ENCODE results near the gene GLOD4. TPM values are rescaled to one million over a fixed set of nuclear protein-coding genes. Genes with fewer than 3 reads are reported as not detected.

Gene GLOD4
- total RNA-seq, 1 donor from 2014 or later, result 87.0 TPM

DNA sequence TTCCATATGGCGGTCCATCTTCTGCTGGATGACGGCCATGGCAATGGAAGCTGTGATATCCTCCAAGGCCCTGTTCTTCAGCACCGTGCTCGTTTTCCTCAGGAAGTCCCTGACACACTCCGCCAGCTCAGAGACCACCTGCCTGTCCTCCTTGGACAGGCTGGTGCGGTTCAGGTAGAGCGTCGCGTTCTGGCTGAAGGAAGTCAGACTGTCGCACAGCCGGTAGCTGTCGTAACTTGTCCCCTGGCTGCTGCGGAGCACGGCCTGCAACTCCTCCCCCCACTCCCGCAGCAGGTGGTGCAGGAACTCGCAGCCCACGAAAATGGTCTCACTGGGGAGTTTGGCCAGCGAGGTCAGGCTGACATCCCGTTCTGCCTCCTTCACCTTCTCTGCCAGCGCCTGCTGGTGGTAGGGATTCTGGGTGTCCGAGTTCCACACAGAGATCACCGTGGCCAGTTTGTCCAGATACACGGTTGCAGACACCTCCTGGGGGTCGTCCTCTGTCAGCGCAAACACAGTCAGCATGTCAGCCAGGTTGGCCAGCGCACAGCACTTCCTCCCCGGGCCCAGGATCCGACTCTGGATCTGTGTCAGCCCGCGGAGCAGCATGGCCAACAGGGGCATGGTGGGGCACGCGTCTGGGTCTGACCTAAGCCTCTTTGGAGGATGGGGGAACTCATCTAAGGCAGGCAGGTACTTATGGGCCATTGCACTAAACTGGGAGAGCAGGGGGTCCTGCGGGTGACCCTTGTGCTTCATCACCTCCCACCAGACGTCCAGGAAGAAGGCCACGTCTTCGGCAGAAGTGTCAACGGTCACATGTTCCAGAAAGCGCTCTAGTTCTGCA, 35.1 kb downstream of the GLOD4 start:
- Histone ChIP-seq H3K4me3 (ENCODE audit: low read depth, low read length) (no peak overlapping the region), H3K27me3 (ENCODE audit: control insufficient read depth, insufficient read depth, low read length) (no peaks in the 10 kb centered on the region), H3K36me3 (ENCODE audit: control insufficient read depth, insufficient read depth, low read length) (peaks cover 6% of the 10 kb centered on the region)
- DNase-seq (ENCODE audit: low read depth), result no peak
- TF ChIP-seq, protein P1, sequence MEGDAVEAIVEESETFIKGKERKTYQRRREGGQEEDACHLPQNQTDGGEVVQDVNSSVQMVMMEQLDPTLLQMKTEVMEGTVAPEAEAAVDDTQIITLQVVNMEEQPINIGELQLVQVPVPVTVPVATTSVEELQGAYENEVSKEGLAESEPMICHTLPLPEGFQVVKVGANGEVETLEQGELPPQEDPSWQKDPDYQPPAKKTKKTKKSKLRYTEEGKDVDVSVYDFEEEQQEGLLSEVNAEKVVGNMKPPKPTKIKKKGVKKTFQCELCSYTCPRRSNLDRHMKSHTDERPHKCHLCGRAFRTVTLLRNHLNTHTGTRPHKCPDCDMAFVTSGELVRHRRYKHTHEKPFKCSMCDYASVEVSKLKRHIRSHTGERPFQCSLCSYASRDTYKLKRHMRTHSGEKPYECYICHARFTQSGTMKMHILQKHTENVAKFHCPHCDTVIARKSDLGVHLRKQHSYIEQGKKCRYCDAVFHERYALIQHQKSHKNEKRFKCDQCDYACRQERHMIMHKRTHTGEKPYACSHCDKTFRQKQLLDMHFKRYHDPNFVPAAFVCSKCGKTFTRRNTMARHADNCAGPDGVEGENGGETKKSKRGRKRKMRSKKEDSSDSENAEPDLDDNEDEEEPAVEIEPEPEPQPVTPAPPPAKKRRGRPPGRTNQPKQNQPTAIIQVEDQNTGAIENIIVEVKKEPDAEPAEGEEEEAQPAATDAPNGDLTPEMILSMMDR (IDR thresholded peaks at IDR 0.05; ENCODE audit: insufficient read depth, low read length, poor library complexity, severe bottlenecking), result no peak

DNA sequence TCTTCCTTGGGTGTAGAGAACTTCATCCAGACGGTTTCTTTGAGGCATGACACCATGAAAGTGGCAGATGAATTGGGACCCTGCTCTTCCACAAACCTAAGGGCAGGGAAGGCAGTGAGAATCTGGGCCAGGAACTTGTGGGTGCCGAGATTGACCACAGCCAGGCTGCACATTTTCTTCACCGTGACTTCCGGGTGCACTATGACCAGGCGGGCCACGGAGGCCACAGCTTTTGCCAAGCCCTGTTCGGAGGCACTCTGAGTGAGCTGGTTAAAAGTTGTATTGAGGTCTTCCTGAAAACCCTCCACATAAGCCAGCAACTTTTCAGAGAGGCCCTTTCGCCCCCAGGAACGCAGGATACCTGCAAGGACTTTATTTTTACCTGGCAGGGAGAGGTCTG, 35.9 kb downstream of the GLOD4 start:
- peaks cover 6% of the 10 kb centered on the region for H3K36me3 ChIP-seq (ENCODE audit: control insufficient read depth, insufficient read depth, low read length)
- TF ChIP-seq, protein P1 (IDR thresholded peaks at IDR 0.05; ENCODE audit: insufficient read depth, low read length, poor library complexity, severe bottlenecking), result no peak
- no peaks in the 10 kb centered on the region for H3K27me3 ChIP-seq (ENCODE audit: control insufficient read depth, insufficient read depth, low read length)

DNA sequence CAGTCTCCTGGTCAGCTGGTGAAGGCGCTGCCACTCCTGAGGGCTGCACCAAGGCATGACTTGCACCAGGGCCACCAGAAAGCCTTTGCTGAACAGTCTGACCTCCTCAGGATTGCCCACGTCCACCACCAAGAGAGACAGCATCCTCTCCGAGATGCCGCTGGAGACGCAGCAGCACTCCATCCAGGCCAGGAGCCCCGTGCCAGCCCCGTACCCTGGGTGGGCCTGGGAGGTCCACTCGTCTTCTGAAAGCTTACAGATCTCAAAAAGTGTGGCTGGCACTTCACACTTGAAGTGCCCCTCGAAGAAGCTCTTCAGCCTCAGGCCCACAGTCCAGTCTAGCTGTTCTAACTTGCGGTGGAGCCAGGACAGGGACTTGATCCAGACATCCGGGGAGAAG, 36.7 kb downstream of the GLOD4 start:
- Histone ChIP-seq H3K4me3 (ENCODE audit: low read depth, low read length) (no peak overlapping the region), H3K27me3 (ENCODE audit: control insufficient read depth, insufficient read depth, low read length) (no peaks in the 10 kb centered on the region), H3K36me3 (ENCODE audit: control insufficient read depth, insufficient read depth, low read length) (peaks cover 6% of the 10 kb centered on the region)
- no peak for DNase-seq (ENCODE audit: low read depth)
- TF ChIP-seq, protein P1 (IDR thresholded peaks at IDR 0.05; ENCODE audit: insufficient read depth, low read length, poor library complexity, severe bottlenecking), result no peak

More for the DNA sequence above, 35.9 kb downstream of the GLOD4 start:
- no peak overlapping the region for H3K4me3 ChIP-seq (ENCODE audit: low read depth, low read length)
- DNase-seq (ENCODE audit: low read depth), result no peak

DNA sequence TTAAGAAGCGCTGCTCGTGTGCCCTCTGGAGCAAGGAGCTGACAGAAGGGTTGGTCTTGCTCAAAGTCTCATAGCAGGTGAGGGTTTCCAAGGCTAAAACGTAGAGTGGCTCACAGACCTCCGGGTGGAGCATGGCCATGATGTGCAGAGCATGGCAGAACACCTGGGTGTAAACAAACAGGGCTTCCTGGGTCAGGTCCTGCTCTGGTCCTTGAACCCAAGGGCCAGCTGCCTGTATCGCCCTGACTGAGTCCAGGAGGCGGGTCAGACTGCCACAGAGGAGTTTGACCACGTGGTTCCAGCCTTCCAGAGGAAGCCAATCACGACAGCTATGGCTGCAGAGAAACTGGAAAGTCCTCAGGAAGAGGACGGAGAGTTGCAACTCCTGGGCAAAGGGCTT, 37.1 kb downstream of the GLOD4 start:
- TF ChIP-seq, protein P1 (IDR thresholded peaks at IDR 0.05; ENCODE audit: insufficient read depth, low read length, poor library complexity, severe bottlenecking), result no peak
- Histone ChIP-seq H3K4me3 (ENCODE audit: low read depth, low read length) (no peak overlapping the region), H3K36me3 (ENCODE audit: control insufficient read depth, insufficient read depth, low read length) (peaks cover 6% of the 10 kb centered on the region), H3K27me3 (ENCODE audit: control insufficient read depth, insufficient read depth, low read length) (no peaks in the 10 kb centered on the region)
- no peak for DNase-seq (ENCODE audit: low read depth)

DNA sequence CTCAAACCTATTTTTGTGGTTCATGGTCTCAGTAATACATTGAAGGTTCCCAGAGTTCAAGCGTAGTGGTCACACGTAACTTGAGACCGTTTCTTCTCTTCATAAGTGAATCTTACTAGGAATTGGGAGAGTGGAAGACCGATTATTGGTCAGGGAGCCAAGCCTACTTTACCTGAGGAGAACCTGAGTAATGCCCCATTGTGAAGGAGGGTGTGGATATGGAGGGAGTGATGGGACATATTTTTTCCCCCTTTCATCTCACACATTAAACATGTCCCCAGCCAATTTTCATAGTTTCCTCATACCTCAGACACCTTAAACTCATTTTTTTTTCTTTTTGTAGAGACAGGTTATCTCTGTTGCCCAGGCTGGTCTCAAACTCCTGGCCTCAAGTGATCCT, 38.9 kb downstream of the GLOD4 start:
- TF ChIP-seq, protein P1 (IDR thresholded peaks at IDR 0.05; ENCODE audit: insufficient read depth, low read length, poor library complexity, severe bottlenecking), result no peak
- H3K27me3 ChIP-seq (ENCODE audit: control insufficient read depth, insufficient read depth, low read length), result no peaks in the 10 kb centered on the region
- no peak for DNase-seq (ENCODE audit: low read depth)
- H3K4me3 ChIP-seq (ENCODE audit: low read depth, low read length), result no peak overlapping the region
- peaks cover 6% of the 10 kb centered on the region for H3K36me3 ChIP-seq (ENCODE audit: control insufficient read depth, insufficient read depth, low read length)
